ENCODE results near the gene CBX5. TPM values are rescaled to one million over a fixed set of nuclear protein-coding genes. Genes with fewer than 3 reads are reported as not detected.

CBX5 gene
- total and polyA plus RNA-seq, 9 of the 15 experiments (the other 6 are each of a cell fraction or from before 2014, with no cell fraction given), result 32.6 to 102 (median 59.2) TPM

DNA sequence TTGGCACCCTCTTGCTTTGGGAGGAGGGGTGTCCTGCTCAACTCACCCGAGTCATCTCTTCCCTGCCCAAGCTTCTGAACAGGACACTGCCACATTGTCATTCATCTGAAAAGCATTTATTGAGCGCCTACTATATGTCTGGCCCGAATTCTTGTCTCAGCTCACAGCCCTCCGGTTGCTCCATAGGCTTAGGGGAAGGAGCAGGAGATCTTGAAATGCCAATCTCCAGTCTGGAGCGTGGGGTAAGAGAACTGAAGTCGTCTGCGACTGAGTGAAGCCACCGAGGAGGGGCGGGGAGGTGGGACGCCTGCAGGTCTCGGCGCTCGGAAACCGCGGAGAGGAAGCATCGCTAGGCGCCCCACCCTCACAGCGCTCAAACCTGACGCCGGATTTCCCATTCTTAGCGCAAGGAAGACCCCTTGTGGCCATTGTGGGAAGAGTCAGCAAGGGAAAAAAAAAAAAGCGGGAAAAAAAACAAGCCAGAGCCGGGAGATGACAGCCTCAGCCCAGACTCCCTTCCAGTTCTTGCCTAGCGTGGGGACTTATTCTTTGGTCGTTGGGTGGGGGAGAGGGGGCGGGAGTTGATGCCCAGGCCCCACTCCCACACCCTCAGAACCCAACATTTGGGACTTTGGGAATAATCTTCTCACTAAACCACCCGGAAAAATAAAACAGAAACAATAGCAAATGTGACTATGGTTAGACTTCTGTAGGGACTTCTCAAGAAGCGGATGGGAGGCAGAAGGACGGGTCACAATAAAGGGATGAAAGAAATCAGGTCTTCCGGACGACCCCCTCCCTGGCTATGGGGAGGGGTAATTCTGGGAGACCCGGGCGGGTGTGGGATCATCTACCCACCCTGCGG is 62.9 kb downstream of the CBX5 start (continued):
- TF ChIP-seq, protein P1, sequence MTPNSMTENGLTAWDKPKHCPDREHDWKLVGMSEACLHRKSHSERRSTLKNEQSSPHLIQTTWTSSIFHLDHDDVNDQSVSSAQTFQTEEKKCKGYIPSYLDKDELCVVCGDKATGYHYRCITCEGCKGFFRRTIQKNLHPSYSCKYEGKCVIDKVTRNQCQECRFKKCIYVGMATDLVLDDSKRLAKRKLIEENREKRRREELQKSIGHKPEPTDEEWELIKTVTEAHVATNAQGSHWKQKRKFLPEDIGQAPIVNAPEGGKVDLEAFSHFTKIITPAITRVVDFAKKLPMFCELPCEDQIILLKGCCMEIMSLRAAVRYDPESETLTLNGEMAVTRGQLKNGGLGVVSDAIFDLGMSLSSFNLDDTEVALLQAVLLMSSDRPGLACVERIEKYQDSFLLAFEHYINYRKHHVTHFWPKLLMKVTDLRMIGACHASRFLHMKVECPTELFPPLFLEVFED (CRISPR knock-in tag; conservative IDR thresholded peaks at IDR 0.05), result no peak
- TF ChIP-seq, protein P2, sequence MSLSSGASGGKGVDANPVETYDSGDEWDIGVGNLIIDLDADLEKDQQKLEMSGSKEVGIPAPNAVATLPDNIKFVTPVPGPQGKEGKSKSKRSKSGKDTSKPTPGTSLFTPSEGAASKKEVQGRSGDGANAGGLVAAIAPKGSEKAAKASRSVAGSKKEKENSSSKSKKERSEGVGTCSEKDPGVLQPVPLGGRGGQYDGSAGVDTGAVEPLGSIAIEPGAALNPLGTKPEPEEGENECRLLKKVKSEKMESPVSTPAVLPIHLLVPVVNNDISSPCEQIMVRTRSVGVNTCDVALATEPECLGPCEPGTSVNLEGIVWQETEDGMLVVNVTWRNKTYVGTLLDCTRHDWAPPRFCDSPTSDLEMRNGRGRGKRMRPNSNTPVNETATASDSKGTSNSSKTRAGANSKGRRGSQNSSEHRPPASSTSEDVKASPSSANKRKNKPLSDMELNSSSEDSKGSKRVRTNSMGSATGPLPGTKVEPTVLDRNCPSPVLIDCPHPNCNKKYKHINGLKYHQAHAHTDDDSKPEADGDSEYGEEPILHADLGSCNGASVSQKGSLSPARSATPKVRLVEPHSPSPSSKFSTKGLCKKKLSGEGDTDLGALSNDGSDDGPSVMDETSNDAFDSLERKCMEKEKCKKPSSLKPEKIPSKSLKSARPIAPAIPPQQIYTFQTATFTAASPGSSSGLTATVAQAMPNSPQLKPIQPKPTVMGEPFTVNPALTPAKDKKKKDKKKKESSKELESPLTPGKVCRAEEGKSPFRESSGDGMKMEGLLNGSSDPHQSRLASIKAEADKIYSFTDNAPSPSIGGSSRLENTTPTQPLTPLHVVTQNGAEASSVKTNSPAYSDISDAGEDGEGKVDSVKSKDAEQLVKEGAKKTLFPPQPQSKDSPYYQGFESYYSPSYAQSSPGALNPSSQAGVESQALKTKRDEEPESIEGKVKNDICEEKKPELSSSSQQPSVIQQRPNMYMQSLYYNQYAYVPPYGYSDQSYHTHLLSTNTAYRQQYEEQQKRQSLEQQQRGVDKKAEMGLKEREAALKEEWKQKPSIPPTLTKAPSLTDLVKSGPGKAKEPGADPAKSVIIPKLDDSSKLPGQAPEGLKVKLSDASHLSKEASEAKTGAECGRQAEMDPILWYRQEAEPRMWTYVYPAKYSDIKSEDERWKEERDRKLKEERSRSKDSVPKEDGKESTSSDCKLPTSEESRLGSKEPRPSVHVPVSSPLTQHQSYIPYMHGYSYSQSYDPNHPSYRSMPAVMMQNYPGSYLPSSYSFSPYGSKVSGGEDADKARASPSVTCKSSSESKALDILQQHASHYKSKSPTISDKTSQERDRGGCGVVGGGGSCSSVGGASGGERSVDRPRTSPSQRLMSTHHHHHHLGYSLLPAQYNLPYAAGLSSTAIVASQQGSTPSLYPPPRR (CRISPR knock-in tag; IDR thresholded peaks at IDR 0.05; ENCODE audit: borderline replicate concordance), result 0 out of 2 replicates have a peak, but pooled peaks have one; percentile 13
- TF ChIP-seq, protein P3, sequence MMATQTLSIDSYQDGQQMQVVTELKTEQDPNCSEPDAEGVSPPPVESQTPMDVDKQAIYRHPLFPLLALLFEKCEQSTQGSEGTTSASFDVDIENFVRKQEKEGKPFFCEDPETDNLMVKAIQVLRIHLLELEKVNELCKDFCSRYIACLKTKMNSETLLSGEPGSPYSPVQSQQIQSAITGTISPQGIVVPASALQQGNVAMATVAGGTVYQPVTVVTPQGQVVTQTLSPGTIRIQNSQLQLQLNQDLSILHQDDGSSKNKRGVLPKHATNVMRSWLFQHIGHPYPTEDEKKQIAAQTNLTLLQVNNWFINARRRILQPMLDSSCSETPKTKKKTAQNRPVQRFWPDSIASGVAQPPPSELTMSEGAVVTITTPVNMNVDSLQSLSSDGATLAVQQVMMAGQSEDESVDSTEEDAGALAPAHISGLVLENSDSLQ (IDR thresholded peaks at IDR 0.05), result peak; percentile 23
- TF ChIP-seq PHF21A (IDR thresholded peaks at IDR 0.05; ENCODE audit: borderline replicate concordance, low read depth) (peak; percentile 74; the same call in 1 of the 2 replicates), NRF1 (conservative IDR thresholded peaks at IDR 0.05 in 1 of 2, IDR thresholded peaks at IDR 0.05 in 1 of 2) (peak; percentile 28 to 33; a peak in 2 of 4 replicates), GABPB2 (CRISPR knock-in tag; conservative IDR thresholded peaks at IDR 0.05) (no peak), MAFF (IDR thresholded peaks at IDR 0.05; ENCODE audit: low read length) (0 out of 2 replicates have a peak, but pooled peaks have one; percentile 1), SIRT6 (IDR thresholded peaks at IDR 0.05; ENCODE audit: low read depth, low read length) (no peak), MAFK (IDR thresholded peaks at IDR 0.05; ENCODE audit: low read length) (0 out of 2 replicates have a peak, but pooled peaks have one; percentile 18), CC2D1A (IDR thresholded peaks at IDR 0.05) (peak; percentile 84), OTX1 (CRISPR knock-in tag; IDR thresholded peaks at IDR 0.05) (no peak), SMC3 (conservative IDR thresholded peaks at IDR 0.05; ENCODE audit: insufficient read depth, low read depth, low read length) (peak; percentile 82), JUND (IDR thresholded peaks at IDR 0.05; ENCODE audit: borderline replicate concordance, low read depth, low read length) (peak; percentile 71), JUND (tag; IDR thresholded peaks at IDR 0.05; ENCODE audit: borderline replicate concordance, low read depth, low read length) (no peak; the same call in 2 of the 3 replicates)
- TF ChIP-seq, protein P4, sequence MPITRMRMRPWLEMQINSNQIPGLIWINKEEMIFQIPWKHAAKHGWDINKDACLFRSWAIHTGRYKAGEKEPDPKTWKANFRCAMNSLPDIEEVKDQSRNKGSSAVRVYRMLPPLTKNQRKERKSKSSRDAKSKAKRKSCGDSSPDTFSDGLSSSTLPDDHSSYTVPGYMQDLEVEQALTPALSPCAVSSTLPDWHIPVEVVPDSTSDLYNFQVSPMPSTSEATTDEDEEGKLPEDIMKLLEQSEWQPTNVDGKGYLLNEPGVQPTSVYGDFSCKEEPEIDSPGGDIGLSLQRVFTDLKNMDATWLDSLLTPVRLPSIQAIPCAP (CRISPR knock-in tag; IDR thresholded peaks at IDR 0.05; ENCODE audit: borderline replicate concordance), result no peak
- TF ChIP-seq, protein P5, sequence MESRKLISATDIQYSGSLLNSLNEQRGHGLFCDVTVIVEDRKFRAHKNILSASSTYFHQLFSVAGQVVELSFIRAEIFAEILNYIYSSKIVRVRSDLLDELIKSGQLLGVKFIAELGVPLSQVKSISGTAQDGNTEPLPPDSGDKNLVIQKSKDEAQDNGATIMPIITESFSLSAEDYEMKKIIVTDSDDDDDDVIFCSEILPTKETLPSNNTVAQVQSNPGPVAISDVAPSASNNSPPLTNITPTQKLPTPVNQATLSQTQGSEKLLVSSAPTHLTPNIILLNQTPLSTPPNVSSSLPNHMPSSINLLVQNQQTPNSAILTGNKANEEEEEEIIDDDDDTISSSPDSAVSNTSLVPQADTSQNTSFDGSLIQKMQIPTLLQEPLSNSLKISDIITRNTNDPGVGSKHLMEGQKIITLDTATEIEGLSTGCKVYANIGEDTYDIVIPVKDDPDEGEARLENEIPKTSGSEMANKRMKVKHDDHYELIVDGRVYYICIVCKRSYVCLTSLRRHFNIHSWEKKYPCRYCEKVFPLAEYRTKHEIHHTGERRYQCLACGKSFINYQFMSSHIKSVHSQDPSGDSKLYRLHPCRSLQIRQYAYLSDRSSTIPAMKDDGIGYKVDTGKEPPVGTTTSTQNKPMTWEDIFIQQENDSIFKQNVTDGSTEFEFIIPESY (CRISPR knock-in tag; IDR thresholded peaks at IDR 0.05), result peak; percentile 59; the same call in 1 of the 2 replicates
